SK-N-SH (cell line): ENCODE measurements around the gene ZDHHC19.

Source experiments
- MXI1 ChIP-seq: IDR thresholded peaks from 2 replicates; pipeline ENCODE4 v1.6.1; 2012; ENCODE audit warnings: mild to moderate bottlenecking, low read depth, low read length, improper control_type of control experiment
- NRF1 ChIP-seq: IDR thresholded peaks from 2 replicates; pipeline ENCODE4 v1.6.1; 2012; ENCODE audit warnings: low read depth, mild to moderate bottlenecking, low read length
- TF ChIP-seq, protein P1 (sequence below): IDR thresholded peaks from 2 replicates; pipeline ENCODE4 v1.4.0; 2012; ENCODE audit warnings: low read depth, borderline replicate concordance
- TF ChIP-seq, protein P2 (sequence below): fragments of 200-600 bp; sonication (generic); IDR thresholded peaks from 2 replicates; pipeline ENCODE4 v1.6.1; 2017; ENCODE audit warnings: antibody characterized with exemption, mild to moderate bottlenecking, moderate library complexity

DNA sequence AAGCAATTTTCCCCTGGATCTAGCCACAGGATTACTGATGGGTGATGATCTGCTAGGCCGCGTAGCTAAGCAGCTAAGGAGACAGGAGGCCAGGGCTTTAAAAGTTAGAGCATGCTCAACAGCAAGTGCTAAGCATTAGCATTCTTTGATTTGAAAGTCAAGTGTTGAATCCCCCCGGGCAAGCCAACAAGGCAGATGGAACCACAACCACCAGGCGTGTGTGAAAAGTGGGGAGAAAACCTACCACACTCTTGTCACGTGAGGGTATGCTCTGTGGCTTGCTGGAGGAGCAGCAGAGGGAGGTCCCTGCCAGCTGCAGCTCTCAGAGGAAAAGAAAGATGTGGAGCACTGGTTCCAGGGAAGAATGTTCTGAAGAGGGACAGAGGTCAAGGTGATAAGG lies 26.0 kb upstream of the ZDHHC19 start:
- no peak for TF ChIP-seq NRF1
- TF ChIP-seq, protein P1, sequence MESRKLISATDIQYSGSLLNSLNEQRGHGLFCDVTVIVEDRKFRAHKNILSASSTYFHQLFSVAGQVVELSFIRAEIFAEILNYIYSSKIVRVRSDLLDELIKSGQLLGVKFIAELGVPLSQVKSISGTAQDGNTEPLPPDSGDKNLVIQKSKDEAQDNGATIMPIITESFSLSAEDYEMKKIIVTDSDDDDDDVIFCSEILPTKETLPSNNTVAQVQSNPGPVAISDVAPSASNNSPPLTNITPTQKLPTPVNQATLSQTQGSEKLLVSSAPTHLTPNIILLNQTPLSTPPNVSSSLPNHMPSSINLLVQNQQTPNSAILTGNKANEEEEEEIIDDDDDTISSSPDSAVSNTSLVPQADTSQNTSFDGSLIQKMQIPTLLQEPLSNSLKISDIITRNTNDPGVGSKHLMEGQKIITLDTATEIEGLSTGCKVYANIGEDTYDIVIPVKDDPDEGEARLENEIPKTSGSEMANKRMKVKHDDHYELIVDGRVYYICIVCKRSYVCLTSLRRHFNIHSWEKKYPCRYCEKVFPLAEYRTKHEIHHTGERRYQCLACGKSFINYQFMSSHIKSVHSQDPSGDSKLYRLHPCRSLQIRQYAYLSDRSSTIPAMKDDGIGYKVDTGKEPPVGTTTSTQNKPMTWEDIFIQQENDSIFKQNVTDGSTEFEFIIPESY, result no peak
- TF ChIP-seq, protein P2, sequence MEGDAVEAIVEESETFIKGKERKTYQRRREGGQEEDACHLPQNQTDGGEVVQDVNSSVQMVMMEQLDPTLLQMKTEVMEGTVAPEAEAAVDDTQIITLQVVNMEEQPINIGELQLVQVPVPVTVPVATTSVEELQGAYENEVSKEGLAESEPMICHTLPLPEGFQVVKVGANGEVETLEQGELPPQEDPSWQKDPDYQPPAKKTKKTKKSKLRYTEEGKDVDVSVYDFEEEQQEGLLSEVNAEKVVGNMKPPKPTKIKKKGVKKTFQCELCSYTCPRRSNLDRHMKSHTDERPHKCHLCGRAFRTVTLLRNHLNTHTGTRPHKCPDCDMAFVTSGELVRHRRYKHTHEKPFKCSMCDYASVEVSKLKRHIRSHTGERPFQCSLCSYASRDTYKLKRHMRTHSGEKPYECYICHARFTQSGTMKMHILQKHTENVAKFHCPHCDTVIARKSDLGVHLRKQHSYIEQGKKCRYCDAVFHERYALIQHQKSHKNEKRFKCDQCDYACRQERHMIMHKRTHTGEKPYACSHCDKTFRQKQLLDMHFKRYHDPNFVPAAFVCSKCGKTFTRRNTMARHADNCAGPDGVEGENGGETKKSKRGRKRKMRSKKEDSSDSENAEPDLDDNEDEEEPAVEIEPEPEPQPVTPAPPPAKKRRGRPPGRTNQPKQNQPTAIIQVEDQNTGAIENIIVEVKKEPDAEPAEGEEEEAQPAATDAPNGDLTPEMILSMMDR, result no peak
- no peak for TF ChIP-seq MXI1
